GM19025 (cell line): ENCODE data around the gene ADGRG7.

Source experiments
- ATAC-seq: cut with Tn5 transposase; IDR thresholded peaks from one replicate; pipeline ENCODE4 v1.9.1; 2021; ENCODE audit warnings: mild to moderate bottlenecking, low read depth, moderate library complexity; ENCODE audit not compliant: unreplicated experiment

Gene ADGRG7

DNA sequence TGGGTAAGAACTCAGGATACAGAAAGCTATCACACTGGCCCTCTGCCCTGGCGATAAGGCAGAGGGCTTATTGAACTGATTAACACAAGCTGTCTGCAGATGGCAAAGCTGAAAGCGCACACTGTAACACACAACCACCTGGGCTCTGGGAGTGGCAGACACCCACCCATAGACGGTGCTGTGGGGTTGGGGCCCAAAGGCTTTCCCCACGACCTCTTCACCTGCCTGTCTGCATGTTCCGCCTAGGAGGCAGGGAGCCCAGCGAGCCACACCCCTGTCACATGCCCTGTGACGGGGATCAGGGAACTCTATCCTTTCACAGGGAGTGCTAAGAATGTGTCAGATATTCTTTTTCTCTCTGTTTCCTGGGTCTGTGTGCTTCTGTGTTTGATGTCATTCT, 87.8 kb downstream of the ADGRG7 start:
- no peak for ATAC-seq

DNA sequence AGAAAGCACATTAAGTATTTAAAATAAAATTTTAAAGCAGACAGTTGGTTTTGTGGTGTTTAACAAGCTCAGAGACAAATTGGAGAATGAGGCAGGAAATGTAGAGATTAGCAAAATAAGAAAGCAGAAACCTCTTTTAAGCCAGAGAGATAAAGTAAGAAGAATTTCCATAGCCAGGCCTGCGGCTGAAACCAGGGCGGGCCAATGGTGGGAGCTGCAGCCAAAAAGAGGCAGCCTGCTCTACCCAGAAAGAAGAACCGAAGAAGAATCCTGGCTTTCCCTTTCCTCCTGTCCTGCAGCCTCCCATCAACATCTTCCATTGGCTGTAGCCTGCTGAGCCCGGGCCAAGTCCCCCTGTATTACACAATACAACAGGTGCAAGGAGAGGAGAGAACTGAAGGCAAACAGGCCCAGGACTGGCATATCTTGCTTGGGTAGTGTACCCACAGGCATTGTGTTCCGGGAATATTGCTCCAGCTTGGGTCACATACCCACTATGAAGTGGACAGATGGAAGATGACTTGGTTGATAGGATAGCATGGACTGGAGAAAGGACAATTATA, 88.4 kb downstream of the ADGRG7 start:
- no peak for ATAC-seq

DNA sequence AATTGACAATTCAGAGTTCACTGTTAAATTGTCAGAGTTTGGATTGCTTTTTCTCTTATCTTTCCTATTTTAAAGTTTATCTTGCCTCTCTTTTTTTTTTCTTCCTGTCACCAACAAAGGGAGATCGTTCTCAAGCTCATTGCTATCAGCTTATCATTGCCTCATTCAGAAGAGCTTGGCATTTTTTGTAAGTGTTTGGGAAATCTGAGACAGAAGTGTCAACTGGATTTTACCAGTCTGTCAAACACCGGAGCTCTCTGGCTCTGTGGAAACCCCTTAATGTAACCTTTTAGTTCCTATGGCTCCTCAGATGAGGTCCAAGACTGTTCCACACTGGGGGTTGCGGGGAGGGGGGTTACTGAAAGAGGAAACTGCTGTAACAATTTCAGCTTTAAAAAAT, 89.3 kb downstream of the ADGRG7 start:
- ATAC-seq = no peak

DNA sequence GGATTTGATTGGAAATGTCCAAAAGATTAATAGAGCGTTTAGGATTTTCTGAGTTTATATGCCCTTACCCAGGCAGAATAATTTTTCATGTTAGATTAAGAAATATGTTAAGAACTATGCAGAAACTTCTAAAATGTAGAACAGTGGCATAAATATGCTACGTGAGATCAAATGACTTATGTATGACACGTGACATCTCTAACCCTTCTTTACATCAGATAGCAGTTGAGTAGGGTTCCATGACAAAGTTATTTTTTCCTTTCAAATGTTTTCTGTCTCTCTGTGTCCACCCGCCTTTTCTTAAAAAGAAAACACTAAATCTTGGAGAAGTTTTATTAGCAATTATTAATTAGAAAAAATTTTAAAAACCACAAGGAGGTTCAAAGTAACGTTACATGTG, 91.3 kb downstream of the ADGRG7 start:
- no peak for ATAC-seq

DNA sequence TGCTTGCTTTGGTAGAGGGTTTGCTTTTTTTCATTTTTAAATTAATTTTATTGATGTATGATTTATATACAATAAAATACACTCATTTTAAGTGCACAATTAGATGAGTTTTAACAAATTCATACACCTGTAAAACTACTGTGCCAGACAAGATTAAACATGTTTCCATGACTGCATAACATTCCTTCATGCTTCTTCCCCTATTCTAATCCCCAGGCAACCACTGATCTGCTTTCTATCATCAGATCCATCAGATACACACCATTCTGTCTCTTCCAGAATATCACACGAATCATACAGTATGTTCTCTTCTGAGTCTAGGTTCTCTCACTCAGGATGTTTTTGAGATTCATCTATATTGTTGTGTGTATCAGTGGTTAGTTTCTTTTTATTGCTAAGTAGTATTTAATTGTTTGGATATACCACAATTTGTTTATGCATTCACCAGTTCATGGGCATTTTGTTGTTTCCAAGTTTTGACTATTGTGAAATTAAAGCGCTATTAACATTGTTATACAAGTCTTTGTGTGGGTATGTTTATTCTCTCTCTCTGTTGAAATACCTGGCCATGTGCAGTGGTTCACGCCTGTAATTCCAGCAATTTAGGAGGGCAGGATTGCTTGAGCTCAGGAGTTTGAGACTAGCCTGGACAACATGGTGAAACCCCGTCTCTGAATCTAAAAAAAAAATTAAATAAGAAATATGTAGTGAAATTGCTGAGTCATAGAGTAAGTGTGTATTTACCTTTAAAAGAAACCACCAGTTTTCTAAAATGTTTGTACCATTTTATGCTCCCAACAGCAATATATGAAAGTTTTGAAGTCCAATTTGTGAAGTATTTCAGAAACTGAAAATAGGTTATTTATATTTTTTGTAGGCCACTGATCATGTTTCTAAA, 92.9 kb downstream of the ADGRG7 start:
- ATAC-seq = no peak

DNA sequence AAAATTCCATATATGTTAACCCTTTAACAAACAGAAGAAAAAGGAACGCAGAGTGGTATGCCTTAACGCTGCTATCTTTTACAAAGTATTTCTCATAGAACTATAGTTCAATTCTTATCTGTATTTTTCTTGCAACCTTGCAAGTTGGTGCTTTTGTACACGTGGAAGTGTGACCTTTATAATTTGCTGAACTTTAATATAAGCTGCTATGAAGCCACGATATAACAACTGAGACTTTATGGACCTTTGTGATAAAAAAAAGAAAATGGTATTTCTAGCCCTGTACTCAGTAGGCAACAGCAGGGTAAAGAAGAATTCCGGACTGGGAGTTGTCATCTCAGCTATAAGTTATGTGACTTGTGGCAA, 93.6 kb downstream of the ADGRG7 start:
- ATAC-seq = no peak

DNA sequence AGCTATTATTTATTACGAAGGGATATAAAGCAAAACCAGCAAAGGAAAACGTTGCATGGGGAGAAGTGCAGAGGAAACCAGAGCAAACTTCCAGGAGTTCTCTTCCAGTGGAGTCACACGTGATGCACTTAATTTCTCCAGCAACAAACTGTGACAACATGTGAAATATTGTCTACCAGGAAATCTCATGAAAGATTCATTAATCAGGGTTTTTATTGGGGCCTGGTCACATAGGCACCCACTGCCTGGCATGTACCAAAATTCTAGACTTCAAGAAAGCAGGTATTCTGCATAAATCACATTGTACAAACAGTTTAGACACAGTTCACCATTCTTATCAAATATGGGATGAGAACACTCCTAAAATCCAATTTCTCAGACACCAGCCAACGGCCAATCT, 94.5 kb downstream of the ADGRG7 start:
- ATAC-seq = no peak

DNA sequence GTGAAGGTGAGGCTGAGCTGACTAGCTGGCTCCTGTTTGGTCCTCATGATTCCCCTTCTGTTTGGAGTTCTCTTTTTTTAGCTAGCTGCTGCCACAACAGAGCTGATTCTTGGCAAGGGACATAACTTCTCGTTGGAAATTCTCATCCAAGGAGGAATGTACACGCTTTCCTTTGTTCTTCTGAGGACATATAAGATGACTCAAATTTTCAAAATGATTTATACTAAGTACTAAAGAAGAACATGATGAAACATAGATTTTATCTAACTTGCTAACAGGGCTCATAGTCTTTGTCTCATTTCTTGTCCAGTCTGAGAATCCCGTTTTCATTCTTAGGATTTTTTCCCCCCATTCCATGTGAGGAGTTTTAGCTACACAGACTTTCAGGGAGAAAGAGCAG, 97.0 kb downstream of the ADGRG7 start:
- ATAC-seq = no peak

DNA sequence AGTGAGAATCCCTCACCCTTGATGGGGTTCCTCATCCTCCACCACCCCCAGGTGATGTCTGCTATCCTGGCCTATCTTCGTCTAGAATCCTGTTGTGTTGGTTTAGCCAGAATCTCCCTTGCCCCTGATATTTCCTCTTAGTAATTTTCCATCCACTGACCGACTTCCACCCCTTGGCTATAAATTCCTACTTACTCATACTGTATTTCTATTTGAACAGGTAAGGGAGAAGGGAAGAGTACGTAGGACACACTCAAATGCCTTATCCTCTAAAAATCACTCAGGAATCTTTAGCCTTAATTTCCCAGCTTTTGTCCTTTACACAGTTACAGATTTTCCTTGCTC, 99.2 kb downstream of the ADGRG7 start:
- ATAC-seq = no peak

DNA sequence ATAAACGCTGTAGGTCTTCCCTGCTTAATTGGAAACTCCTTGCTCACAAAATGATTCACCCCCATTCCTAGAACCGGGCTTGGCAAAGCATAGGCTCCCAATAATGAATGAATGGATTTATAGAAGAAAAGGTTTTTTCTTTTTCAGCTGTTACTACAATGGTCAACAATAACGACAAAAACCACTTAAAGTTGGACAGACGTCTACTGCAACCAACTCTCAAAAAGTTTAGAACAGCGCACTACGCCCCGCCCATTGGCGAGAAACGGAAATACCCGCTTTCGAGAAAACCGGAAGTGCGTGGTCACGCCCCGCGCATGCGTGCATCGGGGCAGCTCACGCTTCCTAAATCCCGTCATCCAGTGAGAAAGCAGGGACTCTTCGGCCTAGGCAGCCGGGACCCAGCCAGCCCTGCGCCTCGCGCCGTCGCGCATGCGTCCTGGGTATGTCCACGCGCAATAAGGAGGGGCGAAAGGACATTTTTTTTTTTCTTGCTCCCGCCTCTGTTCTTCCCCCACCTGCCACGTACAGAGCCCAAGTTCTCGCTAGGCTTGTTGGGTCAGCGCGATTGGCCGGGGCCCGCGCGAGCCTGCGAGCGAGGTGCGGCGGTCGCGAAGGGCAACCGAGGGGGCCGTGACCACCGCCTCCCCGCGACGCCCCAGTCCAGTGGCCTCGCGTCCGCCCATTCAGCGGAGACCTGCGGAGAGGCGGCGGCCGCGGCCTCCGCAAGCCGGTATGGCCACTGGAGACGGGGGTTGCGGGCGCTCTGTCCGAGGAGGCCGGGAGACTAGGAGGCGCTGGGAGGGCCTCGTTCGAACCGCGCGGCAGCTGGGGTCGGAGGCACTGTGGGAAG, 99.8 kb downstream of the ADGRG7 start, which contains the start of gene TFG:
TSS of gene TFG (plus strand) at position 506 of the 853 bp plus-strand sequence. CDS start 4,192 bp downstream, outside the sequence.
- peak; percentile 94 for ATAC-seq

DNA sequence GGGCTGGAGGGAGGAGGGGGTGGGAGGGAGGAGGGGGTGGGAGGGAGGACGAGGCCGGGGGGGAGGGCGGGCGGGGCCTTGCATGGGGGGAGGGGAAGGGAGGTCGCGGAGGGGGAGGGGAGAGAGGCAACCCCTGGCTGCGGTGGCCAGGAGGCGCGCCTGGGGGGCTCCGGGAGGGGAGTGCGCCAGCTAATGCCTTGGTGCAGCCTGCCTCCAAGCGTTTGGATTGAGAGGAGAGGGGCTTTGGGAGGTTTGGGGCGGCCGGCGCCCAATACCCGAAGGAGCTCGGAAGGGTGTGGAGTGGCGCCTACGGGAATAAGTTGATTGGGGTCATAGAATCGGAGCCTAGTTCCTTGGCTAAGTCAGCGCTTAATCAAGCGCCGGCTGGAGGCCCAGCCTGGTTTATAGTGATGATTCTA, 100.5 kb downstream of the ADGRG7 start:
- ATAC-seq = no peak

DNA sequence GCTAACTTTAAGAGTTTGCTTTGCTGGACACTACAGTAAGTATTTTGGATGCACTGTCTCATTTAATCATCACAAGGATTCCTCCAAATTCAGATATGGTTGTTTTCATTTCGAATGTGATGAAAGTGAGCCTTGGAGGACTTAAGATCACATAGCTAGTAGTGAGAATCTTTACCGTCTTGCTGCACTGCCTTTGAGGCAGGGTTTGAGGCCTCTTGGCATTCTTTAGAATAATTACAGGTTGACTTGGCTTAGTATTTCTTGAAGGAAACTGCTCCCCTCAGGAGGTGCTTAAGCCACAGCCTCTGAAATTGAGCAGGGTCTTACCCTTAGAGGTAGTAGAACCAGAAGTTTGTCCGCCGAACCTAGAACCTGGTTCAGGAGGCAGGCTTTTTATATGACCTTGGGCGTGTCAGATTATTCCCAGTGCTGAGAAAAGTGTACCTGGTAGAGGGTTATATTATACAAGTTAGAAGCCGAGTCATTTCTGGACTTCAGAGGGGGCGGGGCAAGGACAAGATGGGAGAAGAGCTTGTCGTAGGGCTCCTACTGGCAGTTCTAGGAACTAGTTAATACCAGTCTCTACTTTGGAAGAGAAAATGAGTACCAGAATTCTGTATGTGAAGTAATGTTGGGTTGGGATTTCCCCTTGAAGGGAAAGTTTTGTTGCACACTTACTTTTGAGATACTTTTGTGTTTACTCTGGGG, 101.0 kb downstream of the ADGRG7 start:
- ATAC-seq = peak; percentile 29

DNA sequence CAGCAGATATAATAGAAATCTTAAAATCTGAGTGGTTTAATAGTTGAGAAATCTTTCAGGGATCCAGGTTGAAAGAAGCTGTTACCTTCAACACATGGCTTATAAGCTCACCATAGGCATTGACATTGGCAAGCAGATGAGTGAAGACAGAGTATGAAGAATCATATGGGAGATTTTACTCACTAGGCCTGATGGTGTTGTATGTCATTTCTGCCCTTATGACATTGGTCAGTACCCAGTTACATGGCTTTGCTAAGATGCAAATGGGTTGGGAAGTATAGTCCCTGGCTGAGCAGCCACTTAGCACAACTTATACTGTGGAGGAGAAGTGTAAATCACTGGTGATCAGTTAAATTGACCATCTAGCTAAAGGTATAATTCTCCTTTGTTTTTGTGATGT, 105.8 kb downstream of the ADGRG7 start:
- ATAC-seq = no peak

DNA sequence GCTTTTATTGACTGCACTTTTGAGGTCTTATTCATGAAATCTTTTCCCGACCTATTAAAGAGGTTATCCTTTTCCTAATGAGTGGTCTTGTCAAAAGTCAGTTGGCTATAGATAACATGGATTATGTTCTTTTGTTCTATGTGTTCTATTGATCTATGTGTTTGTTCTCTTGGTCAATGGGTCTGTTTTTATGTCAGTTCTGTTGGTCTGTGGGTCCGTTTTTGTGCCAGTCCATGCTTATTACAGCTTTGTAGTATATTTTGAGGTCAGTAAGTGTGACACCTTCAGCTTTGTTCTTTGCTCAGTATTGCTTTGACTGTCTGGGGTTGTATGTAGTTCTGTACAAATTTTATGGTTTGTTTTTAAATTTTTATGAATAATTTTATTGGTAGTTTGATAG, 107.7 kb downstream of the ADGRG7 start:
- ATAC-seq = no peak

DNA sequence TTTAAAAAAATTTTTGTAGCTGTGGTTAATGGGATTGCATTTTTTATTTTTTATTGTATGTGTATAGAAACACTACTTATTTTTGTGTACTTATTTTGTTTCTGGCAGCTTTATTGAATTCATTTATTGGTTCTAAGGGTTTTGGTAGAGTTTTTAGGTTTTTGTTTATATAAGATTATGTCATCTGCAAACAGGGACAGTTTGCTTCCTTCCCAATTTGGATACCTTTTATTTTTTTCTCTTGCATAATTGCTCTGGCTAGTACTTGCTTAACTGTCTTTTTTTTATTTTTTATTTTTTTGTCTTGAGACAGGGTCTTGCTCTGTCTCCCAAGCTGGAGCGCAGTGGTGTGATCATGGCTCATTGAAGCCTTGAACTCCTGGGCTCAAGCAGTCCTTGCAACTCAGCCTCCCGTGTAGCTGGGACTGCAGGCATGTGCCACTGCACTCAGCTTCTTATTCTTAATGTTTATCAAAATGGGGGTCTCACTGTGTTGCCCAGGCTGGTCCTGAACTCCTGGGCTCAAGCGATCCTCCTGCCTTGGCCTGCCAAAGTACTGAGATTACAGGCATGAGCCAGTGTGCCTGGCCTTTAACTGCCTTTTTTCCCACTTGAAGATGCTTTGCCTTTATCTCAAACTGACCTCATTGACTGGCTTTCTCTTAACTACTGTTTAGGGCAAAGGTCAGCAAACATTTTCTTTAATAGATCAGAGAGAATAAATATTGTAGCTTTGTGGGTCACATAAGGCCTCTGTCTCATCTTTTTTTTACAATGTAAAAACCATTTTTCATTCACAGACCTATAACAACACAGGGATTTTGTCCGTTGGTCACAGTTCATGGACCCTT, 108.5 kb downstream of the ADGRG7 start:
- no peak for ATAC-seq

DNA sequence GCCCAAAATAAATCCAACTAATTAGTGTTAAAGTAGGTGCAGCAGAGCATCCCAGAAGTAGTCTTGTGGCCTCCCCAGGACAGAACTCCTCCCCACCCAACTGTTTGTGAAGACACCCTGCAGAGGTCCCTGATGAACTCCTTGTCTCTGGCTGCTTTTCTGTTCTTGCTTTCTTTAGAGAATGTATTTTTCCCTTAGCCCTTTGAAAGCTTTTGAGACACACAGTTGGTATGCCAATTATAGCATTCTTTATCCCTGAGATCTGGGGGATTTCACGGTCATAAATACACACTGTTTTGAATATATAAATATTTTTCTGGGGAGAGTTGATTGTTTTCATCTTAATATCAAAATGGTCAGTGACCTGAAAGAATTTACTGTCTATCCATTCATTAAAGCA, 109.7 kb downstream of the ADGRG7 start:
- ATAC-seq = no peak

DNA sequence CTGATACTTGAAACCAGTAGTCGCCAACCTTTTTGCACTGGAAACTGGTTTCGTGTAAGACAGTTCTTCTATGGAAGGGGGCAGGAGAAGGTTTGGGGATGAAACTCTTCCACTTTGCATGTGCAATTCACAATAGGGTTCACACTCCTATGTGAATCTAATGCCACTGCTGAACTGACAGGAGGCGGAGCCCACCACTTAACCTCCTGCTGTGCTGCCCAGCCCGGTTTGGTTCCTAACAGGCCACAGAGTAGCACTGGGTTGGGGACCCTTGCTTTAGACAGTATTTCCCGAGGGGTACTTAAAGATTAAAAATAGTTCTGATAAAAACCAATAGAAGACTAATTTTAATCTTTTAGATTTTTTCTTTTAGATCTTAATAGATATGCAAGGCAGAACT, 111.0 kb downstream of the ADGRG7 start:
- no peak for ATAC-seq

DNA sequence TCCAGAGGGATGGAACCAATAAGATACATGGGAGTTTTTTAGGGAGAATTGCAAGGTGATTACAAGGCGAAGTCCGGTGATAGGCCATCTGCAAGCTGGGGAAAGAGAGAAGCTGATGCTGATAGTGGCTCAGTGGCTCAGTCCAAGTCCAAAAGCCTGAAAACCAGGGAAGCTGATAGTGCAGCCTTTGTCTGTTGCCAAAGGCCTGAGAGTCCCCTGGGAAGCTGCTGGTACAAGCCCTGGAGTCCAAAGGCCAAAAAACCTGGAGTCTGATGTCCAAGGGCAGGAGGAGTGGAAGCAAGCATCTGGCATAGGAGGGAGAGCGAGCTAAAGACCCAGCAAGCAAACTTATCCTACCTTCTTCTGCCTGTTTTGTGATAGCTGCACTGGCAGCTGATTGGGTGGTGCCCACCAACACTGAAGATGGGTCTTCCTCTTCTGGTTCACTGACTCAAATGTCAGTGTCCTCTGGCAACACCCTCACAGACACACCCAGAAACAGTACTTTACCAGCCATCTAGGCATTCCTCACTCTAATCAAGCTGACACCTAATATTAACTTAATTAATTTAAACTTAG, 116.6 kb downstream of the ADGRG7 start:
- ATAC-seq = no peak

DNA sequence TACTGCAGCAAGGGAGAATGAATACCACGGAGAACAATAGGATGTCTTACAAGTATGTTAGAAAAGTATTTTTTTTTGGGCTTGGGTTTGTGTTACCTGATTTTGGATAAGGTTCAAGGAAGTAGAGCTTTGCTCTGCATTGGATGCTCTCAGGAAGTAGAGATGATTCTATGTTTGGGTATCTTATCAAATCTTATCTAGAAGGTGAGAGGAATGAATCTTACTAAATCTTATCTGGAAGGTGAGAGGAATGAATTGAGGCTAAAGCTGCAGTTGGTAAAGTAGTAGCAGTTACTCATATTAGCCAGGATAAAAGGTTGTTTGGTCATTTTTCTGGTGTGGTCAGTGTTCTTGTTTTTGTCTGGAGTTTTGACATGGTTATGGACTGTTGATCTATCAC, 117.3 kb downstream of the ADGRG7 start:
- ATAC-seq = no peak
